SH-SY5Y (cell line): Measurements from ENCODE around the gene ATP1B2.

ENCODE experiments used
- GATA2 ChIP-seq: IDR thresholded peaks from 2 replicates; pipeline ENCODE4 v1.6.1; 2011; ENCODE audit warnings: mild to moderate bottlenecking, low read depth, low read length
- GATA3 ChIP-seq: IDR thresholded peaks from 2 replicates; pipeline ENCODE4 v1.6.1; 2011; ENCODE audit warnings: low read depth, mild to moderate bottlenecking, low read length, moderate library complexity

DNA sequence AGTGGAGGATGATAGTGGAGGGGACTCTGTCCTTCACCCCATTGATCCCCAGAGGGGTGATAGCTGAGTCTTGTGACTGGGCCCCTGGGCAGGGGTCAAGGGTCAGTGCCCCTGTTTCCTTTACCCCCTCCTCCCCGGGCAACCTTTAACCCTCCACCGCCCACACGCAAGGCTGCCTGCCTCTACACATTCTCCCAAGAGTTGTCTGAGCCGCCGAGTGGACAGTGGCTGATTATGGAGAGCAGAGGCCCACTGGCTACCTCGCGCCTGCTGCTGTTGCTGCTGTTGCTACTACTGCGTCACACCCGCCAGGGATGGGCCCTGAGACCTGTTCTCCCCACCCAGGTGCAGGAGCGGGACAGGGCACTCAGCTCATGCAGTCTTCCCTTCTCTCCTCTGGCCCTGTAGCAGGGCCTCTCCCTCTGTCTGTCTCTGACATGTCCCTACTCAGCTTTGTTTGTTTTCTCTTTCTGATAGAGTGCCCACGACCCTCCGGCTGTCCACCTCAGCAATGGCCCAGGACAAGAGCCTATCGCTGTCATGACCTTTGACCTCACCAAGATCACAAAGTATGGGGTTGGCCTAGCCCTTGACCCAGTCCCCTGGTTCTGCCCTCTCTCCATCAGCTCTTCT lies 20.7 kb upstream of the ATP1B2 start, which contains the start of gene SHBG:
- TF ChIP-seq GATA2, result no peak
- no peak for TF ChIP-seq GATA3
